T-helper 2 cell treated with Interferon-gamma antibody and Interleukin-4, amounts not matched to agents 5 μg/mL and 100 μg/mL, for 36 hours (primary cell): ENCODE measurements around the gene C9orf43.
"Not testable (repeated sequence)": the region's sequence is repeated elsewhere in the genome, so short reads cannot be mapped to it uniquely, and the experiment has no call there.

ENCODE experiments used
- DNase-seq: peaks from one replicate; pipeline ENCODE4 v3.0.0; 2021; ENCODE audit warnings: low spot score
- H3K27ac Mint-ChIP-seq: one replicate; pipeline ENCODE4 v1.8.0; 2021; ENCODE audit warnings: mild to moderate bottlenecking, mixed read lengths
- H3K27me3 Mint-ChIP-seq: one replicate; pipeline ENCODE4 v1.8.0; 2021; ENCODE audit warnings: low read depth, mixed read lengths
- H3K36me3 Mint-ChIP-seq: one replicate; pipeline ENCODE4 v1.8.0; 2021; ENCODE audit warnings: low read depth, mixed read lengths
- H3K4me1 Mint-ChIP-seq: one replicate; pipeline ENCODE4 v1.8.0; 2021; ENCODE audit warnings: low read depth, mixed read lengths
- H3K4me3 Mint-ChIP-seq: one replicate; pipeline ENCODE4 v1.8.0; 2022; ENCODE audit warnings: mild to moderate bottlenecking, moderate library complexity, mixed read lengths
- H3K9me3 Mint-ChIP-seq: one replicate; pipeline ENCODE4 v1.8.0; 2021; ENCODE audit warnings: mixed read lengths

C9orf43 gene, protein sequence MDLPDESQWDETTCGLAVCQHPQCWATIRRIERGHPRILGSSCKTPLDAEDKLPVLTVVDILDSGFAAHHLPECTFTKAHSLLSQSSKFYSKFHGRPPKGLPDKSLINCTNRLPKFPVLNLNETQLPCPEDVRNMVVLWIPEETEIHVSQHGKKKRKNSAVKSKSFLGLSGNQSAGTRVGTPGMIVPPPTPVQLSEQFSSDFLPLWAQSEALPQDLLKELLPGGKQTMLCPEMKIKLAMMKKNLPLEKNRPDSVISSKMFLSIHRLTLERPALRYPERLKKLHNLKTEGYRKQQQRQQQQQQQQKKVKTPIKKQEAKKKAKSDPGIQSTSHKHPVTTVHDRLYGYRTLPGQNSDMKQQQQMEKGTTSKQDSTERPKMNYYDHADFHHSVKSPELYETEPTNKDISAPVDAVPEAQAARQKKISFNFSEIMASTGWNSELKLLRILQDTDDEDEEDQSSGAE

DNA sequence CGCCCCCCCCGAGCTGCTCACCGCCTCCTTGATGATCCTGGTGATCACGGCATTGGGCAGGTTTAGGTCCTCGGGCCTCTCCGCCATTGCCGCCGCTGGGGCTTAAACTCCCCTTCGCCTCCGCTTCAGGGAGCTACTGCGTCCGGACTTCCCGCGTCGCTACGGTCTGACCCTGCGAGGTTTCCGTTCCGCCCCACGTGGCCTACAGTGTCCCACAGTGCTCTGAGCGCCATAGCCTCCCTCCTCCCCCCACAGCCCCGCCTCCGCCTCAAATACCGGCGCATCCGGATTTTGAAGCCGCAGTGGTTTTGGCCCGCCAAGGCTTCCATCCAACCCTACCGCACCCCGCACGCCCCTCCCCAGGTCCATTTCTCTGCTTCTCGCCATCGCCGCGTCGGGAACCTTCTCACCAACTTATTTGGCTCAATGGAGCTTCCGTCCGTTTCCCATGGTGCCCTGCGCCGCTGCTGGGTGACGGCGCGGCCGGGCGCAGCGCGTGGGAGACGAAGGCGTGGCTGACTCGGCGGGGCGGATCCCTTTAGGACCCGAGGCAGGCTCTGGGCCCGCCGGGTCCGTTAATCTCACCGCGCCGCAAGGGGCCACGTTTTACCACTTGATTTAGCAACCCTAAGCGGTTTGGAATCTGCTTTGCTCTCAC is at the start of gene C9orf43, which contains the start of gene POLE3:
Gene C9orf43 (plus strand): TSS at position 541 of the 658 bp plus-strand sequence. CDS start 2,747 bp downstream, outside the sequence.
Gene POLE3 (minus strand): TSS at position 469 of the 658 bp plus-strand sequence. CDS start 382 bp downstream, at position 87.
- peak within 1 kb of the TSS; percentile 100 for H3K27ac Mint-ChIP-seq
- peak; percentile 97 for DNase-seq
- peaks cover 18% of the 10 kb centered on the region for H3K4me1 Mint-ChIP-seq
- peaks cover 32% of the 10 kb centered on the region for H3K36me3 Mint-ChIP-seq
- no peaks in the 10 kb centered on the region for H3K9me3 Mint-ChIP-seq
- H3K27me3 Mint-ChIP-seq = no peaks in the 10 kb centered on the region
- H3K4me3 Mint-ChIP-seq = peak within 1 kb of the TSS; percentile 98

DNA sequence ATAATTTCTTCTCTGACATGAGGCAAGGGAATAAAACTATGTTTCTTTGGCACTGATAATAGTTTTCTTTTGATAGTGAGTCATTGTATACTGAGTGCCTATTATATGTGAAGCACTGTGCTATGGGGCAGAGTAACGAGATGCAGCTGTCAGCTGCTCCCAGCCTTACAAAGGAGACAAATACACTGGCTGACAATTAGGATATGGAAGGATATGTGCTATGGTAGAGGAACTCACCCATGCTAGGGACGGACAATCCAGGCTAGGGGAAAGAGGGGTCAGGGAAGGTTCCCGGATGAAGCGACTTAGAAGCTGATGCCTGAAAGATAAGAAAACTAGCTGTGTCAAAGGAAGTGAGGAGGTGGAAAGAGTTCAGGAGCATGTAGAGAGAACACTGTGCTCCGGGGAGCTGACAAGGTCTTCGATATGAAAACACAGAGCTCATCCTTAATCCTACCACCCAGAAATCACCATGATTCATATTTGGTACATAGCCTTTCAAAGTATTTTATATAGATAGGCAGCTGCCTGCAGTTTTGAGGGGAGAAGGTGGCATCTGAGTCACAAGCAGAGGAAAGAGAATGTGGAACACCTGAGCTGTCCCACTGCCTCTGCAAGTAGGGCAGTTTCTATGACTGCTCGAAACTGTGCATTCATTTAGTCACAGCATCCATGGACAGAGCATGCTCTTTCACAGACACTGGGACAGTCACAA is 49.1 kb upstream of the C9orf43 start:
- Mint-ChIP-seq H3K36me3 (peaks cover 15% of the 10 kb centered on the region), H3K9me3 (no peaks in the 10 kb centered on the region), H3K27me3 (no peaks in the 10 kb centered on the region), H3K27ac (no peak overlapping the region), H3K4me1 (peaks cover 3% of the 10 kb centered on the region), H3K4me3 (no peak overlapping the region)
- peak; percentile 29 for DNase-seq

DNA sequence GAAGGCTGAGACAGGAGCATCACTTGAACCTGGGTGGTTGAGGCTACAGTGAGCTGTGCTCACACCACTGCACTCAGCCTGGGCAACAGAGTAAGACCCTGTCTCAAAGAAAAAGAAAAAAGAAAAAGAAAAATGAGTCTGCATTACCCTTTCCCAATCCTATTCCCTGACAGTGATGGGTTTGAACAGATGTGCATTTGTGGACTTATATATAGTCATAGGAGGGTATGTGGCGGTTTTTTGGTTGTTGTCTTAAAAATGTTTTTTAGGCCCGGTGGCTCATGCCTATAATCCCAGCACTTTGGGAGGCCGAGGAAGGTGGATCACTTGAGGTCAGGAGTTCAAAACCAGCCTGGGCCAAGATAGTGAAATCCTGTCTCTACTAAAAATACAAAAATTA is 47.2 kb upstream of the C9orf43 start:
- Mint-ChIP-seq H3K4me3 (no peak overlapping the region), H3K27me3 (no peaks in the 10 kb centered on the region), H3K9me3 (no peaks in the 10 kb centered on the region), H3K4me1 (peaks cover 3% of the 10 kb centered on the region), H3K36me3 (peaks cover 10% of the 10 kb centered on the region), H3K27ac (no peak overlapping the region)
- no peak for DNase-seq

DNA sequence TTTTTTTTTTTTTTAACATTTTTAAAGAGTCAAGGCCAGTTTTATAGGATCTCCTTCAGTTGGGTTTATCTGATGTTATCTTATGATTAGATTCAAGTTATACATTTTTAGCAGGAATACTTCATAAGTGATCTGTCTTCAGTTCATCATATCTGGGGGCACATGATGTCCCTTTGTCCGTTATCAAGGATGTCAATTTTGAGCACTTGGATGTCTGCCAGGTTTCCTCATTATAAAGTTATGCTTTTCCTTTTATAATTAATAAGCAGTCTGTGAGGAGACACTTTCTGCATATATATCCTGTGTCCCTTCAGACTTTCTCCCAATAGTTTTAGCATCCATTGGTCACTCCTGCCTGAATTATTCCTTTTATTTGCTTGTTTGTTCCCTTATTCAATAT is 45.6 kb upstream of the C9orf43 start:
- H3K9me3 Mint-ChIP-seq = no peaks in the 10 kb centered on the region
- H3K27me3 Mint-ChIP-seq = no peaks in the 10 kb centered on the region
- H3K4me3 Mint-ChIP-seq = no peak overlapping the region
- no peak overlapping the region for H3K27ac Mint-ChIP-seq
- H3K36me3 Mint-ChIP-seq = peaks cover 7% of the 10 kb centered on the region
- DNase-seq = no peak
- peaks cover 3% of the 10 kb centered on the region for H3K4me1 Mint-ChIP-seq

DNA sequence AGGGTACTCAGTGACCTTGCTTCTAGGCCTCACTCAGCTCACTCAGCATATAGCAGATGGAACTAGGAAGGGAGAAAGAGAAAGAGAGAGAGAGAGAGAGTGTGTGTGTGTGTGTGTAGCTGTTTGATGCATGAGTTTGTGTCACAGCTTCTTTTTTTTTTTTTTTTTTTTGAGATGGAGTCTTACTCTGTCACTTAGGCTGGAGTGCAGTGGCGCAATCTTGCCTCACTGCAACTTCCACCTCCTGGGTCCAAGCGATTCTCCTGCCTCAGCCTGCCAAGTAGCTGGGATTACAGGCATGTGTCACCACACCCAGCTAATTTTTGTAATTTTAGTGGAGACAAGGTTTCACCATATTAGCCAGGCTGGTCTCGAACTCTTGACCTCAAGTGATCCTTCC is 44.9 kb upstream of the C9orf43 start:
- H3K36me3 Mint-ChIP-seq, H3K27me3 Mint-ChIP-seq, H3K4me1 Mint-ChIP-seq, H3K9me3 Mint-ChIP-seq, H3K27ac Mint-ChIP-seq, DNase-seq, H3K4me3 Mint-ChIP-seq: not testable (repeated sequence)

DNA sequence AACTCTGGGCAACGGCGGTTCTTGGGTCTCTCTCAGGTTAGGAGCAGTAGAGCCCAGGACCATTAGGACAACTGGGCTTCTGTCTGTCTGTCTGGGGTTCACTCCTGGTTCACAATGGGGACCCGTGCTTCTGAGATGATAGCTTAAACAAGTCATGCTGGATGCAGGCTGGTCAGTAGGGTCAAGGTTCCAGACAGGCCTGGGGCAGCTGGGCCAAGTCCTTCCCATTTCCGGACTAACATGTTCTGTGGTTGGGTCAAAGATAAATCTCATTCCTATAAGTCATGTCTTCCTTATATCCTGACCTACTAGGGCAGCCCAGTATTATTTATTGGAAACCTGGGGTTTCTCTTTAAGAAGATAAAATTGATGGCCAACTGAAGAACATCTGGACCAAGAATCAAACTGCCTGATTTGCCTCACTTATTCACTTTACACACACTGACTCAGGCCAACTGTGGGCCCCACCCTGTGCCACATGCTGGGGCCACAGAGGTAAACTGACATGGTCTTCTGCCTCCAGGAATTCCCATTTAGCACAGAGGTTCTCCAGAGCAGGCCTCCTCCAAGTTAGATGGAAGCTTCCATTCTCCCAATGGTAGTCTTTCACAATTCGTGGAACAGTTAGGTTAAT is 42.1 kb upstream of the C9orf43 start:
- no peak for DNase-seq
- Mint-ChIP-seq H3K9me3 (no peaks in the 10 kb centered on the region), H3K27ac (no peak overlapping the region), H3K27me3 (no peaks in the 10 kb centered on the region), H3K36me3 (peaks cover 9% of the 10 kb centered on the region), H3K4me3 (no peak overlapping the region), H3K4me1 (peaks cover 1% of the 10 kb centered on the region)

DNA sequence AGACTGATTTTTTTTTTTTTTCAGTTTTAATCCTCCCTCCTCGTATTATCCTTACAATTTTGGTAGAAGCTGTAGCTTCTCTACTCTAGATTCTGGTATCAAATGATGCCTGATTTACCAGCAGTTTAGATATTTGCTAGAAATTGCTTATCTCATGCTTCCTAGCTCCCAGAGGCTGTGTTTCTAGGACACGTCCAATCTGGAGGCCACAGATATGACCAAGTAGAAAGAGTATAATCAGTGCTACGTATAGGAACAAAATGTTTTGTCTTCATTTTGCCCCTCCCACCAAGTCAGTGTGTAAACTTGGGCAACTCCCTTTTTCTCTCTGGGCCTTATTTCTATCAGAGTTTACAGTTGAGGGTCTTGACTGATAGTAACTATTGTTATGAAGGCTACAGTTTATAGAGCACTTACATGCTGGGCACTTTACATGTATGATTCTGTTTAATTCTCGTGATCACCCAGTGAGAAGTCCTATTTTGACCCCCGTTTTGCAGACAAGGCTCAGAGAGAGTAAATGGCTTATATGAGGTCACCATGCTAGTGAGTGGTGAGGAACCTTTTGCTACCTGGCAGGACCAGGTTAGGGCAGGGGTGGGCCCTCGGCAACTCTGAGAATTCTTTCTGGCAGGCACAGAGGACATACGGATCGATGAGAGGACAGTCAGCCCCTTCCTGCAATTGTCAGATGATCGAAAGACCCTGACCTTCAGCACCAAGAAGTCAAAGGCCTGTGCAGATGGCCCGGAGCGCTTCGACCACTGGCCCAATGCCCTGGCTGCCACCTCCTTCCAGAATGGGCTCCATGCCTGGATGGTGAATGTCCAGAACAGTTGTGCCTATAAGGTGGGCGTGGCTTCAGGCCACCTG is 41.3 kb upstream of the C9orf43 start:
- H3K27ac Mint-ChIP-seq = no peak overlapping the region
- no peaks in the 10 kb centered on the region for H3K4me1 Mint-ChIP-seq
- no peak overlapping the region for H3K4me3 Mint-ChIP-seq
- no peaks in the 10 kb centered on the region for H3K27me3 Mint-ChIP-seq
- H3K36me3 Mint-ChIP-seq = peaks cover 9% of the 10 kb centered on the region
- no peak for DNase-seq
- H3K9me3 Mint-ChIP-seq = no peaks in the 10 kb centered on the region

DNA sequence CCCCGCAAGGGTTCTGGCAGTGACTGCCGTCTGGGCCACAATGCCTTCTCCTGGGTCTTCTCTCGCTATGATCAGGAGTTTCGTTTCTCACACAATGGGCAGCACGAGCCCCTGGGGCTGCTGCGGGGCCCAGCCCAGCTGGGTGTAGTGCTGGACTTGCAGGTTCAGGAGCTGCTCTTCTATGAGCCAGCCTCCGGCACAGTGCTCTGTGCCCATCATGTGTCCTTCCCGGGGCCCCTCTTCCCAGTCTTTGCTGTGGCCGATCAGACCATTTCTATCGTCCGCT is 40.7 kb upstream of the C9orf43 start:
- H3K9me3 Mint-ChIP-seq = no peaks in the 10 kb centered on the region
- DNase-seq = no peak
- no peaks in the 10 kb centered on the region for H3K27me3 Mint-ChIP-seq
- H3K4me3 Mint-ChIP-seq = no peak overlapping the region
- H3K4me1 Mint-ChIP-seq = no peaks in the 10 kb centered on the region
- H3K27ac Mint-ChIP-seq = no peak overlapping the region
- H3K36me3 Mint-ChIP-seq = peaks cover 11% of the 10 kb centered on the region

DNA sequence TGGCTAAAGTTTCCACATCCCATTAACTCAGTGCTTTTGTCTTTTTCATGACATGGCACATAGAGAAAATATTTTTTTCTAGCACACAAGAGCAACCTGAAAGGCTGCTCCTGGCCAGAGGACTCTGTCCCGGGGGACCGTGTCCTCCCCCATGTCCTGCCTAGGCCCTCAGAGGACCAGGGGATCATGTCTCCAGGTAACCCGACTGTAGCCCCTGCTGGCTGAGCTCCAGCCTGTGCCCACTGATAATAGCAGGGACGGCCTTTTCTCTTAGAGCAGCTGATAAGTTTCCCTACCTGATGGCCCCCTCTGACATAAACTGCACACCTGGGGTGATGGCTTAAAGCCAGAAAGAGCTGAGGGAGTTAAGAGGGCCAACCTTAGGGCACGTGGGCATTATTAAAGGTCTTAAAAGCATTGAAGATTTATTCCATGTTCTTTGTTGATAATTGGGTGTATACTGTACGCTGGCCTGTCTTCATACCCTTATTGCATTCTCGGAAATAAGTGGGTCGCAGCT is 39.7 kb upstream of the C9orf43 start:
- H3K4me1 Mint-ChIP-seq = peaks cover 5% of the 10 kb centered on the region
- H3K9me3 Mint-ChIP-seq = no peaks in the 10 kb centered on the region

DNA sequence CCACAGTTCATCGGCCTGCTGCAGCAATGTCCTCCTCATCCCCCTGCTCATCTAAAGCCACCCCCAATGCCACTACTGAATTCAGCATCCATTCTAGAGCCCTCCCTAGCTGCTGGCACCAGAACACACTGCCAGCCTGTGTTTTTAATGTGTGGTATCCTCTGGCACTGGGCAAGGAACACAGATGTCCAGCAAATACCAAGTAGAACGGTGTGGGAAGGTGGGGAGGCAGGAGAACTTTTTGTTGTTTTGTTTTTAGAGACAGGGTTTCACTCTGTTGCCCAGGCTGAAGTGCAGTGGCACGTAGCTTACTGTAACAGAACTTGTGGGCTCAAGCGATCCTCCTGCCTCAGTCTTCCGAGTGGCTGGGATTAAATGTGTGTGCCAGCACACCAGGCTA is 38.5 kb upstream of the C9orf43 start:
- H3K27ac Mint-ChIP-seq = no peak overlapping the region
- no peaks in the 10 kb centered on the region for H3K27me3 Mint-ChIP-seq
- H3K4me3 Mint-ChIP-seq = no peak overlapping the region
- no peaks in the 10 kb centered on the region for H3K9me3 Mint-ChIP-seq
- peaks cover 5% of the 10 kb centered on the region for H3K4me1 Mint-ChIP-seq
- H3K36me3 Mint-ChIP-seq = peaks cover 15% of the 10 kb centered on the region
- no peak for DNase-seq

More for the DNA sequence above, 39.7 kb upstream of the C9orf43 start:
- Mint-ChIP-seq H3K27ac (no peak overlapping the region), H3K36me3 (peaks cover 15% of the 10 kb centered on the region), H3K27me3 (no peaks in the 10 kb centered on the region), H3K4me3 (no peak overlapping the region)
- DNase-seq = no peak

DNA sequence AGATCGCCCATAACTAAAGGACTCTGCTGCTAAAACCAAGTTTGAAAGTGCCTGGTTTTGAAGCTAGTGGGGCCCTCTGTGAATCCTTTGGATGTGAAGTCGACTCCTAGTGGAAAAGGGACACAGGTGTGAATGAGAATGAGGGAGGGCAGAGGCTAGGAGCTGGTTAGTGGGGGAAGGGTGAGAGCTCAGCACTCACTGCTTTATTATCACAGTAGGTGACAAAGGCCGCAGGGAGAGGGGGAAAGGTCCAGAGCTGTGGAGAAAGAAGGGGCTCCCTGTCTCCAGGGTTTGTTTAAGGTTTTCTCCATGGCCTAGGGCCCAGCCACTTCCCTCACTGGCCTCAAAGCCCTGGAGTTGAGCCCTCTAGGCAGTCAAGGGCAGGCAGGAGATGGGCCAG is 37.3 kb upstream of the C9orf43 start:
- no peaks in the 10 kb centered on the region for H3K9me3 Mint-ChIP-seq
- peaks cover 15% of the 10 kb centered on the region for H3K36me3 Mint-ChIP-seq
- DNase-seq = no peak
- H3K27me3 Mint-ChIP-seq = no peaks in the 10 kb centered on the region
- no peak overlapping the region for H3K27ac Mint-ChIP-seq
- H3K4me3 Mint-ChIP-seq = no peak overlapping the region
- peaks cover 5% of the 10 kb centered on the region for H3K4me1 Mint-ChIP-seq

DNA sequence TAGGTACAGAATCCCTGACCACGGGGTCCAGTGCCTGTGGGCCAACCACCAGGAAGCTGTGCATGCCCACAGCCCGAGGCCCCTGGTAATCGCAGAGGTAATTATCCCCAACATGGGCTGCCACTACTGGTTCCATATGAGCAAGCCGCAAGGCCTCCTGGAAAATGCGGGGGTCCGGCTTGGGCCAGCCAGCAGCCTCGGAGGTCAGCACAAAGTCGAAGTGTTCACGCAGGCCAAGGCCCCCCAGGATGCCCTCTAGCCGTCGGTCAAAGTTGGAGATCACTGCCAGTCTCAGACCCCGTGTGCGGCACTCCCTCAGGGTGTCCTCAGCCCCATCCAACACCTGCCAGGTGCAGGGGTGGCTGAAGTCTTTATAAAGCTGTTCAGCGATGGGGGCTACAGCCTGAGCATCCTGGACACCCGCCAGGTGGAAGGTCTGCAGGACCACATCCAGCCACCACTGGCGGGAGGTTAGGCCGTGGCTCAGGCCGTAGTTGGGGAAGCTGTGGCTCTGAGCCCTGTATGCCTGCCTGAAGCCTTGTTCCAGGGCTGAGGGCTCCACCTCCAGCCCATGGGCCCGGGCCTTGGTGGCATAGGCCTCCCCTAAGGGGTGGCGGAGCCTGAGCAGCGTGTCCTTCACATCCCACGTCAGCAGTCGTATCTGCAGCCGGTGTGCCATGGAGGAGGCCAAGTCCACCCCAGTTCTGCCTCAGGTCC is 36.7 kb upstream of the C9orf43 start:
- H3K27me3 Mint-ChIP-seq = no peaks in the 10 kb centered on the region
- peaks cover 5% of the 10 kb centered on the region for H3K4me1 Mint-ChIP-seq
- peaks cover 15% of the 10 kb centered on the region for H3K36me3 Mint-ChIP-seq
- H3K27ac Mint-ChIP-seq = no peak overlapping the region
- H3K9me3 Mint-ChIP-seq = no peaks in the 10 kb centered on the region
- no peak for DNase-seq
- H3K4me3 Mint-ChIP-seq = no peak overlapping the region
